GM19438 (cell line): Measurements from ENCODE around the gene ZCCHC3.
"Not testable (repeated sequence)": the region's sequence is repeated elsewhere in the genome, so short reads cannot be mapped to it uniquely, and the experiment has no call there.

Experiments
- ATAC-seq: cut with Tn5 transposase; IDR thresholded peaks from one replicate; pipeline ENCODE4 v1.9.1; 2021; ENCODE audit warnings: low read depth; ENCODE audit not compliant: unreplicated experiment

The ZCCHC3 gene

GRCh38 chr20:297098-297924 lies at the start of gene ZCCHC3:
Gene ZCCHC3 (plus strand): TSS chr20:297570. CDS start chr20:297587, 17 bp downstream.
- ATAC-seq, result peak; percentile 75

- ATAC-seq, result no peak
Measured at GRCh38 chr20:251354-251753, 46.0 kb upstream of the ZCCHC3 start.

GRCh38 chr20:252801-253200 lies 44.6 kb upstream of the ZCCHC3 start:
- ATAC-seq, result no peak

GRCh38 chr20:253447-253846 lies 43.9 kb upstream of the ZCCHC3 start:
- ATAC-seq, result not testable (repeated sequence)

- no peak for ATAC-seq
Measured at GRCh38 chr20:257419-257818, 40.0 kb upstream of the ZCCHC3 start, which contains the start of gene DEFB132. Gene DEFB132 (plus strand): TSS chr20:257724. CDS start chr20:257779, 55 bp downstream.

GRCh38 chr20:258269-258858 lies 39.0 kb upstream of the ZCCHC3 start:
- no peak for ATAC-seq

GRCh38 chr20:258963-259362 lies 38.4 kb upstream of the ZCCHC3 start:
- ATAC-seq, result no peak

GRCh38 chr20:259981-260380 lies 37.4 kb upstream of the ZCCHC3 start:
- no peak for ATAC-seq

GRCh38 chr20:263701-264100 lies 33.7 kb upstream of the ZCCHC3 start:
- ATAC-seq, result no peak

GRCh38 chr20:266596-267562 lies 30.5 kb upstream of the ZCCHC3 start:
- peak; percentile 86 for ATAC-seq

GRCh38 chr20:270517-270916 lies 26.9 kb upstream of the ZCCHC3 start:
- no peak for ATAC-seq

- no peak for ATAC-seq
Measured at GRCh38 chr20:271069-271468, 26.3 kb upstream of the ZCCHC3 start.

- no peak for ATAC-seq
Measured at GRCh38 chr20:271528-271927, 25.8 kb upstream of the ZCCHC3 start.

GRCh38 chr20:272718-273117 lies 24.7 kb upstream of the ZCCHC3 start:
- ATAC-seq, result no peak

- ATAC-seq, result no peak
Measured at GRCh38 chr20:273884-274283, 23.5 kb upstream of the ZCCHC3 start.

- ATAC-seq, result no peak
Measured at GRCh38 chr20:275791-276190, 21.6 kb upstream of the ZCCHC3 start.

GRCh38 chr20:276620-277495 lies 20.5 kb upstream of the ZCCHC3 start:
- ATAC-seq, result no peak

- ATAC-seq, result no peak
Measured at GRCh38 chr20:277496-277781, 19.9 kb upstream of the ZCCHC3 start.

GRCh38 chr20:278181-278580 lies 19.2 kb upstream of the ZCCHC3 start:
- ATAC-seq, result no peak
